ENCODE results near the gene FSD2.

FSD2 gene

DNA sequence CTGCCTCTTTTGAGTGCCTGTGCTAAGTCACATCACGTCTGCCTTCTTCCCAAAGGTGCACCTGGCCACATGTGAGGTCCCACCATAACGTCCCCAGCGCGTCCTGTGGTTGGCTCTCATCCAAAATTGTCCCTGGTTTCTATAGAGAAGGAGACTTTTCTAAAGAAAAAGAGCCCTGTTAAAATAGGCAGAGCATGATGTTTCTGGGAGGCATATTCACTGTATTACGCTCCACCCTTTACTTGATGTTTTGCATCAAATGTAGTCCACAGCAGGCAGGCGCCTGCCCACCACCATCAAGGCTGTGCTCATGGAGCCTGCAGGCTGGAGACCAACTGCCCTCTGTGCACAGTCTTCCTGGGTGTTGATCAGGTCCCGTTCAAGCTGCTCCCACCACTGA lies 39.8 kb upstream of the FSD2 start:
- Histone ChIP-seq H3K4me1 (ENCODE audit: control insufficient read depth, insufficient read depth, low read length) (peaks cover 8% of the 10 kb centered on the region), H3K9ac (ENCODE audit: low read depth, low read length) (no peak overlapping the region), H3K4me3 (ENCODE audit: low read depth, low read length) (no peak overlapping the region), H3K36me3 (ENCODE audit: control insufficient read depth, insufficient read depth, low read length) (no peaks in the 10 kb centered on the region), H3K9me3 (ENCODE audit: control insufficient read depth, insufficient read depth, low read length) (no peaks in the 10 kb centered on the region), H3K27me3 (ENCODE audit: control insufficient read depth, insufficient read depth, low read length) (no peaks in the 10 kb centered on the region)

DNA sequence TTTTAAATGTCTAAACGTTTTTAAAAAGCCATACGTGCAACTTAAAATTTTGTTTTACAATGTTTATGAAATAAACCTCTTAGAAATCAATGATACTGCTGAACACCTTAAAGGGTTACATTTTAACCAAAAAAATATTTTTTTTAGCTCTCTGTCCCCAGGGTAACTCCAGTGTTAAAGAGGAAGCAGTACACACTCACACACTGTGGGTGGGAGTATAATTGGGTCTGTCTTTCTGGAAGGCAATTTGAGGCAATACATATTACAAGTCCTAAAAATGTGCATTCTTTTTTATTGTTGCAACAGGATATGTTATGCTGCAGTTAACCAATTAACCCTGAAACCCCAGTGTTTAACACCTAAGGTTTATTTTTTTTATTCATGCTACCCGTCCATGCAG lies 37.7 kb upstream of the FSD2 start:
- Histone ChIP-seq H3K9me3 (ENCODE audit: control insufficient read depth, insufficient read depth, low read length) (no peaks in the 10 kb centered on the region), H3K27me3 (ENCODE audit: control insufficient read depth, insufficient read depth, low read length) (no peaks in the 10 kb centered on the region), H3K4me3 (ENCODE audit: low read depth, low read length) (no peak overlapping the region), H3K4me1 (ENCODE audit: control insufficient read depth, insufficient read depth, low read length) (no peaks in the 10 kb centered on the region), H3K9ac (ENCODE audit: low read depth, low read length) (no peak overlapping the region), H3K36me3 (ENCODE audit: control insufficient read depth, insufficient read depth, low read length) (no peaks in the 10 kb centered on the region)

DNA sequence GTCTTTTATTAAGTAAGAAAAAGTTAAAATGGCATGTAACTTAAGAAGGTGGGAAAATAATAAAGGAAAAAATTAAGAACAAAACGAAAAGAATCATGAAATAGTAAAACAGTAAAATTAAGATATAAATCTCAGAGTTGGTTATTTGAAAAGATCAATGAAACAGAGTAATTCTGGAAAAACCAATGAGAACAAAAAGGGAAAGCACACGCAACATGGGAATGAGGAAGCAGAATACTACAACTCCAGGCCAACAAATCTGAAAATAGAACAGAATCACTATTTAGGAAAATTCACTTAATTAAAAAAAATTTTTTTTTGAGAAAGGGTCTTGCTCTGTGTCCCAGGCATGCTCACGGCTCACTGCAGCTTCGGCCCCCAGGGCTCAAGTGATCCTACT lies 34.3 kb upstream of the FSD2 start:
- H3K9ac ChIP-seq (ENCODE audit: low read depth, low read length): no peak overlapping the region
- H3K9me3 ChIP-seq (ENCODE audit: control insufficient read depth, insufficient read depth, low read length): no peaks in the 10 kb centered on the region
- H3K4me3 ChIP-seq (ENCODE audit: low read depth, low read length): no peak overlapping the region
- peaks cover 11% of the 10 kb centered on the region for H3K36me3 ChIP-seq (ENCODE audit: control insufficient read depth, insufficient read depth, low read length)
- H3K27me3 ChIP-seq (ENCODE audit: control insufficient read depth, insufficient read depth, low read length): no peaks in the 10 kb centered on the region
- no peaks in the 10 kb centered on the region for H3K4me1 ChIP-seq (ENCODE audit: control insufficient read depth, insufficient read depth, low read length)

DNA sequence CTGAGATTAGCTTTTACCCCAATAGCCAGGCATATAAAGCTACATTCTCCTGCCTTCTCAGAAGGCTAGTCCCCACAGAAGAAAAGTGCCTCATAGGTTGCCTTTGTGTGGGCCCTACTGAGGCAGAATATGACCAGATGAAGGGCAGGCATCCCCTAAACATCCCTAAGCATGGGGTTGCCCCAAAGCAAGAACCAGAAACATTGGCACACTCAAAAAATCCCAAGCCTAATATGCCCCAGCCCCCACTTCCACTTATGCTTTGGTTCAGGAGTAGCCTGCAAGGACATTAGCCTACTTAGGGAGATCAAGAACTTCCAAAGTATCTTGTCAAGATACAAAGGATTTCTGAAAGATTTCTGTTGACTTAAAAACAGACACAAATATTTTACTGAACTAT lies 33.3 kb upstream of the FSD2 start:
- no peak overlapping the region for H3K9ac ChIP-seq (ENCODE audit: low read depth, low read length)
- no peak overlapping the region for H3K4me3 ChIP-seq (ENCODE audit: low read depth, low read length)
- H3K36me3 ChIP-seq (ENCODE audit: control insufficient read depth, insufficient read depth, low read length): peaks cover 19% of the 10 kb centered on the region
- H3K4me1 ChIP-seq (ENCODE audit: control insufficient read depth, insufficient read depth, low read length): no peaks in the 10 kb centered on the region
- H3K9me3 ChIP-seq (ENCODE audit: control insufficient read depth, insufficient read depth, low read length): no peaks in the 10 kb centered on the region
- H3K27me3 ChIP-seq (ENCODE audit: control insufficient read depth, insufficient read depth, low read length): no peaks in the 10 kb centered on the region

DNA sequence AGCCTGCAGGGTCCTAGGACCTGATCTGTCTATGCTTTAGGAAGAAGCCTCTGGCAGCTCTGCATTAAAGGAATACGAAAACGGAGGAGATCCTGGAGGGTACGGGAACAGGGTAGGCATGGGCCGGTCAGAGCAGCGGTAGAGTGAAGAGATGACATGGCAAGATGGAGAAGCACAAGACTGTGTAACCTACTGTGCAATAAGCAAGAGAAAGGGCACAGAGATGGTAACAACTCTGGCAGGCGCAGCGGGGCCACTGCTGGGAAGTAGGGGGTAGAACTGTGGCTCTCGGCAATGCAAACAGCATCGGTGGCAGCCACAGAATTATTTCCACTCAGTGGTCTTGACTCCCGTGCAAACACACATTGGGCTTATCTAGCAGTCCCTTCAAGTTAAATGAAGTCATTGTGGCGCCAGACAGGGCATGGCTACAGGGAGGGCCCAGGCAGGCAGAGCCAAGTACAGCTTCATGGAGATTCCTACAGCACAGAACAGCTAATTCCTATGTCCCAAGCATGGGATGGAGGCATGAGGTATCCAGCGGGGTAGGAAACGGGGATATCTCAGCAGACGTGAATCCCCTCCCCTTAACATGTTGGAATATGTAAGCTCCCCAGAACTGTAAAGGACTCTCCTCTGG lies 32.3 kb upstream of the FSD2 start:
- no peak overlapping the region for H3K4me3 ChIP-seq (ENCODE audit: low read depth, low read length)
- H3K36me3 ChIP-seq (ENCODE audit: control insufficient read depth, insufficient read depth, low read length): peaks cover 23% of the 10 kb centered on the region
- no peaks in the 10 kb centered on the region for H3K4me1 ChIP-seq (ENCODE audit: control insufficient read depth, insufficient read depth, low read length)
- H3K9me3 ChIP-seq (ENCODE audit: control insufficient read depth, insufficient read depth, low read length): no peaks in the 10 kb centered on the region
- H3K9ac ChIP-seq (ENCODE audit: low read depth, low read length): no peak overlapping the region
- H3K27me3 ChIP-seq (ENCODE audit: control insufficient read depth, insufficient read depth, low read length): no peaks in the 10 kb centered on the region

DNA sequence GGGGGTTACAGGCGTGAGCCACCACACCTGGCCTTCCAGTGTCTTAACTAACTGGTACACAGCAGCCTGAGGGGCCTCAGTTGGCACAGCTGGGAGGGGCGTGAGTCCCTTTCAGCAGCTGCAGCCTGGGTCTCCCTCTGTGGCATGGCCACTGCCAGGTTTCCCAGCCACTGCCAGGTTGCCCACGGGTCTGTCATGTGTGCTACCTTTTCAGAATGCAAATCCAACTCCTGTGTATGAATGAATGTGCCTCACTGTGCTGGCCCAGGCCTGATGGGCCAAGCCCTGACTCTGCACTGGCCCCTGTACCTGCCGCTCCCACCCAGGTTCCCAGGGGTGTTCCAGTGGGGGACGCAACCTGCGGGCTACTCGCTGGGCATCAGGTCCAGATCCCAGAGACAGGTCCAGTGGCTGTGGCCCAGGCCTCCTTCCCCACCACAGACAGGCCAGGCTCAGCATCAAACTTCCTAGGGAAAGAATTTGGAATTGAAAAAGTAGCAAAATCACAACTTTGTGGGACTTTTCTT lies 29.6 kb upstream of the FSD2 start:
- H3K4me1 ChIP-seq (ENCODE audit: control insufficient read depth, insufficient read depth, low read length): no peaks in the 10 kb centered on the region
- no peak overlapping the region for H3K9ac ChIP-seq (ENCODE audit: low read depth, low read length)
- peaks cover 26% of the 10 kb centered on the region for H3K36me3 ChIP-seq (ENCODE audit: control insufficient read depth, insufficient read depth, low read length)
- no peaks in the 10 kb centered on the region for H3K9me3 ChIP-seq (ENCODE audit: control insufficient read depth, insufficient read depth, low read length)
- no peak overlapping the region for H3K4me3 ChIP-seq (ENCODE audit: low read depth, low read length)
- no peaks in the 10 kb centered on the region for H3K27me3 ChIP-seq (ENCODE audit: control insufficient read depth, insufficient read depth, low read length)

DNA sequence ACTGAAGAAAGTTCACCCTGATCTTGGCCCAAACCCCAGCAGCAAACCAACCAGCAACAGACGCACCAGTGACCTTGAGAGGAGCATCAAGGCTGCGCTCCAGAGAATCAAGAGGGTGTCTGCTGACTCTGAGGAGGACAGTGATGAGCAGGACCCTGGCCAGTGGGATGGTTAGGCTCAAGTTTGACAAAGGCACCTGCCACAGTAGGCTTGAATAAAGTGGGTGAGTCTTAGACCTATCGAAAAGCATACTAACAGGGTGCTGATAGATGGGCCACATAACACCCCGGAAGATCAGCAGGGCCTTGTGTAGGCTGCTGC lies 27.5 kb upstream of the FSD2 start:
- no peaks in the 10 kb centered on the region for H3K4me1 ChIP-seq (ENCODE audit: control insufficient read depth, insufficient read depth, low read length)
- no peaks in the 10 kb centered on the region for H3K27me3 ChIP-seq (ENCODE audit: control insufficient read depth, insufficient read depth, low read length)
- no peaks in the 10 kb centered on the region for H3K9me3 ChIP-seq (ENCODE audit: control insufficient read depth, insufficient read depth, low read length)
- peaks cover 26% of the 10 kb centered on the region for H3K36me3 ChIP-seq (ENCODE audit: control insufficient read depth, insufficient read depth, low read length)
- no peak overlapping the region for H3K4me3 ChIP-seq (ENCODE audit: low read depth, low read length)
- no peak overlapping the region for H3K9ac ChIP-seq (ENCODE audit: low read depth, low read length)

DNA sequence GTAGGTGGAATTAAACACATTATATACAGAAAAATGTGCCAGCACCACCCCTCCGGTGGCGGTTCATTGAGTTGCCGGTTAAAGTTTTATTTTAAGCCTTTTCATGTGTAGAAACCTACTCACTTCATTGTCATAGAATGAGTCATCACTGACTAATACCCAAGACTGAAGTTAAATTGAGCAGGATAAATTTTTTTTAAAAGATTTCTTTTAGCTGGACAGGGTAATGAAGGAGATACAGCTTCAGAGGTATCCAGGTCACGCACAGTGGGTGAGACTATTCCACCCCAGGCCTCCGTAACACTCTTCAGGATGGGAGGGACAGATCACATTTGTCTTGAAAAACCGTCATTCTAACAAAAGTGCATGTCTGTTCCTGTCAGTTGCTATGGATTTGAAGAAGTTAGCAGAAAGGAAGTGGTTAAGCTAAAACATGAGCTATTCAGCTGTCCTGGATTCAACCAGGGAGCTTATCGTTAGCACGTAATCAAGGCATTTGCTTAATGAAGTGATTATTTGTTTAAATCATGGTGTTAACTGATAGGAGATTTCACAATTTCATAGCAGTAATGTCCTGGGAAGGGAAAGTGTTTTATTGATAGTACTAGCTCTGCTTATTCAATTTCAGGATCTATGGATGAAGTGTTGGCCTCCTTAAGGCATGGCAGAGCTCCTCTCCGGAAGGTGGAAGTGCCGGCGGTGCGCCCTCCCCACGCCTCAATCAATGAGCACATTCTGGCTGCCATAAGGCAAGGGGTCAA lies 26.9 kb upstream of the FSD2 start:
- Histone ChIP-seq H3K4me3 (ENCODE audit: low read depth, low read length) (no peak overlapping the region), H3K9ac (ENCODE audit: low read depth, low read length) (no peak overlapping the region), H3K4me1 (ENCODE audit: control insufficient read depth, insufficient read depth, low read length) (no peaks in the 10 kb centered on the region), H3K36me3 (ENCODE audit: control insufficient read depth, insufficient read depth, low read length) (peaks cover 26% of the 10 kb centered on the region), H3K9me3 (ENCODE audit: control insufficient read depth, insufficient read depth, low read length) (no peaks in the 10 kb centered on the region), H3K27me3 (ENCODE audit: control insufficient read depth, insufficient read depth, low read length) (no peaks in the 10 kb centered on the region)

DNA sequence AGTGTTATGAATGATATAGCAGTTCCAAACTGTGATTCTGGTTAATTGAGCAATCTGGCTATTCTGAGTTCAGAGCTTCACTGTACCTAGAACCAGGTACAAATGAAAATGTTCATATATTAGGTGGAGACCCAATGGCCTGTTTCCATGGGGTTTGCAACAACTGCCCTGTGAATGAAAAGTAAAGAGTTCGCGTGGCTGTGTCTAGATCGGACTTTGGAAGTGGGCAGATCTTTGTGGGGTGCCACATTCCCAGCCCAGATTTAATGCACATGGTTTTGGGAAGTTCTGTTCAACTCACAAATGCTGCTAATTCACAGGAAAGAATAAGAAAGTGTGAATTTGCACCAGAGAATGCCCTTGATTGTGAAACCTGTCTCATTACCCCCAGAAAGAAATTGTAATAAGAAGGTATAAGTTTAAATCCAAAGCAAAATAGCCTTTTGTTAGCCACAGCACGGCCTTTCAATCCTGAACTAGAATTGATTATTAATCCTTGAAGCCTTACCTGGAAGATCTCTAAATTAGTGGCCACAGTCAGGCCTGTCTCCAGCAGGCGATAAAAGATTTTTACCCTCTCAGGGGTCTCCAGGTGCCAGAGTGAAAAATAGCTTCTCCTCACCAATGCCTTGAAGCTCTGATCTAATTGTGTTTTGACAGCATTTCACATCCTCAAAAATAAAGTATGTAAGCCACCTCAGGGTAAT lies 26.2 kb upstream of the FSD2 start:
- Histone ChIP-seq H3K9ac (ENCODE audit: low read depth, low read length) (no peak overlapping the region), H3K4me3 (ENCODE audit: low read depth, low read length) (no peak overlapping the region)

DNA sequence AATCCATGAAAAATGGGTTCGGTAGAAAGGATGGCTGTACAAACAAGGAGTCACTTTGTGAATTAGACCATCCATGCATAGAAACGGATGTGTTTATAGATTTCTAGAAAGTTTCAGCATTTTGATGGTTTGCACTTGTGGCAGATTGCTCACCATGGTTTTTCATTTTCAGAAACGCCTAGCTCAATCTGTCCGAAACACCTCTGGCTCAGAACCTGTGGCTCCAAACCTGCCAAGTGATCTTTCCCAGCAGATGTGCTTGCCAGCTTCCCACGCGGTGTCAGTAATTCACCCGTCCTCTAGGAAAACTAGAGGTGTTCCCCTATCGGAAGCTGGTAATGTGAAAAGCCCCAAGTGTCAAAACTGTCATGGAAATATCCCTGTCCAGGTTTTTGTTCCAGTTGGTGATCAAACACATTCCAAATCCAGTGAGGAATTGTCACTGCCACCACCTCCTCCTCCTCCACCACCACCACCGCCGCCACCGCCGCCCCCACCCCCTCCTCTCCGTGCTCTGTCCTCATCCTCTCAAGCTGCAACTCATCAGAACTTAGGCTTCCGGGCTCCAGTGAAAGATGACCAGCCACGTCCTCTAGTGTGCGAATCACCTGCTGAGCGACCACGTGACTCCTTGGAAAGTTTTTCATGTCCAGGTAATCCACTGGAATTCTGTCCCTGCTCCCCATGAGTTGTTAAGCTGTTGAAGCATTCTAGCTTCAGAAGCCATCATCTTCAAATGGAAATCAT lies 24.7 kb upstream of the FSD2 start:
- H3K4me3 ChIP-seq (ENCODE audit: low read depth, low read length): no peak overlapping the region
- H3K9ac ChIP-seq (ENCODE audit: low read depth, low read length): no peak overlapping the region
- H3K27me3 ChIP-seq (ENCODE audit: control insufficient read depth, insufficient read depth, low read length): no peaks in the 10 kb centered on the region
- H3K4me1 ChIP-seq (ENCODE audit: control insufficient read depth, insufficient read depth, low read length): no peaks in the 10 kb centered on the region
- H3K36me3 ChIP-seq (ENCODE audit: control insufficient read depth, insufficient read depth, low read length): peaks cover 18% of the 10 kb centered on the region
- H3K9me3 ChIP-seq (ENCODE audit: control insufficient read depth, insufficient read depth, low read length): no peaks in the 10 kb centered on the region

More for the DNA sequence above, 26.2 kb upstream of the FSD2 start:
- Histone ChIP-seq H3K9me3 (ENCODE audit: control insufficient read depth, insufficient read depth, low read length) (no peaks in the 10 kb centered on the region), H3K4me1 (ENCODE audit: control insufficient read depth, insufficient read depth, low read length) (no peaks in the 10 kb centered on the region), H3K27me3 (ENCODE audit: control insufficient read depth, insufficient read depth, low read length) (no peaks in the 10 kb centered on the region), H3K36me3 (ENCODE audit: control insufficient read depth, insufficient read depth, low read length) (peaks cover 26% of the 10 kb centered on the region)

DNA sequence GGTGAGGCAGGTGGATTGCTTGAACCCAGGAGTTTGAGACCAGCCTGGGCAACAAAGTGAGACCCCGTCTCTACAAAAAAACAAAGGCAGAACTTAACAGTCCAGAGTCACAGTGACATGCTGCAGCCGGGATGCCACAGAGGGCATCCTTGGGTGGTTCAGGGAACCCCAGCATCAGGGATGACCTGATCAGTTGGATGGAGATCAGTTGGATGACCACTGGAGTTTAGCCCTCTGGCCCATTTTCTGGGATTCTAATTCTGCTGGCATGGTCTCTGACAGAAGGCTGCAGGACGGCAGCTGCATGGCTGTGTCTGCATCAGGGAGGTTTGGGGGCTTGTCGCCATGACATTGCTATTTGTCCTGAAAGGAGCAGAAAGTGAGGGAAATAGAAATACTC lies 23.4 kb upstream of the FSD2 start:
- no peaks in the 10 kb centered on the region for H3K27me3 ChIP-seq (ENCODE audit: control insufficient read depth, insufficient read depth, low read length)
- H3K36me3 ChIP-seq (ENCODE audit: control insufficient read depth, insufficient read depth, low read length): peaks cover 8% of the 10 kb centered on the region
- no peak overlapping the region for H3K9ac ChIP-seq (ENCODE audit: low read depth, low read length)
- H3K9me3 ChIP-seq (ENCODE audit: control insufficient read depth, insufficient read depth, low read length): no peaks in the 10 kb centered on the region
- H3K4me3 ChIP-seq (ENCODE audit: low read depth, low read length): no peak overlapping the region
- H3K4me1 ChIP-seq (ENCODE audit: control insufficient read depth, insufficient read depth, low read length): no peaks in the 10 kb centered on the region
